Fibroblast of skin of right quadriceps (primary cell): Measurements from ENCODE around the gene PLEKHG4B.
"Not testable (repeated sequence)": the region's sequence is repeated elsewhere in the genome, so short reads cannot be mapped to it uniquely, and the experiment has no call there.

Source experiments
- DNase-seq: peaks from one replicate; pipeline ENCODE4 v3.0.0-alpha.2; 2013

PLEKHG4B gene

DNA sequence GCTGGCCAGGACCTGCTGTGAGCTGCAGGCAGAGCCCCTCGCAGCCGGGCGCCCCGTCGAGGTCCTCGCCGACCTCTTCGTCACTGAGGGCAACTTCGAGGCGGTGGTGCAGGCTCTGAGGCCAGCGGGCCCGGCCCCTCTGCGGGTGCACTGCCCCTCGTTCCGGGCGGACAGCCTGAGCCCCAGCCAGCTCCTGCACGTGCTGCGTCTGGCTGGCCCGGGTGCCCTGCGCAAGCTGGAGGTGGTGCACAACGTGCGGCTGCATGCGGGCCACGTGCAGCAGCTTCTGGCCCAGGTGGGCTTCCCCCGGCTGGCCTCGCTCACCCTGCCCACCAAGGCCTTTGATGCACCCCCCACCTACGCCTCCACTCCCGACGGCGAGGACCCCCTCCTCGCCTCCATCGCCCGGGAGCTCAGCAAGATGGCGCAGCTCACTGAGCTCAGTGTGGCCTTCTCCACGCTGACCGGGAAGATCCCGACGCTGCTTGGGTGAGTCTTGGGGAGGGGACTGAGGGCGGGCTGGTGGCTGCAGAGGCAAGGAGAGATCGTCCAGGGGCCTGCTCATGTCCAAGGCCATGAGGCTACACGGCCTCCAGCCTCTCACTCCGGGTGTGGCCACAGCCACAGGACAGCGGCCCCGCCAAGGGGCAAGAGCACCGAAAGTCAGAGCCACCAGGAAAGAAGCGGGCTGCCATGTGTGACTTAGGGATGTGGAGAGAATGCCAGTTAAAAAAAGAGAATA, 100.2 kb downstream of the PLEKHG4B start:
- no peak for DNase-seq

DNA sequence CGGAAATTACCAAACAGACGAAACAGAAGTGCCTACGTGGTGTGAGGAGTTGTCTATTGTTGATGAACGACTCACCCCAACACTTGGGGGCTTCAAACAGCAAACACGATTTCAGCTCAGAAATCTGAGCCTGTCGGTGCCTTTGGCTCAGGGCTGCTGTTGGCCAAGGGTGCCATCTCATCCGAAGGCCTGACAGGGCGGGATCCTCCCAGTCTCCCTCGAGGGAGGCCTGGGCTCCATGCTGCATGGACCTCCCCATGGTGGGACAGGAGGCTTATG, 100.7 kb downstream of the PLEKHG4B start:
- no peak for DNase-seq

DNA sequence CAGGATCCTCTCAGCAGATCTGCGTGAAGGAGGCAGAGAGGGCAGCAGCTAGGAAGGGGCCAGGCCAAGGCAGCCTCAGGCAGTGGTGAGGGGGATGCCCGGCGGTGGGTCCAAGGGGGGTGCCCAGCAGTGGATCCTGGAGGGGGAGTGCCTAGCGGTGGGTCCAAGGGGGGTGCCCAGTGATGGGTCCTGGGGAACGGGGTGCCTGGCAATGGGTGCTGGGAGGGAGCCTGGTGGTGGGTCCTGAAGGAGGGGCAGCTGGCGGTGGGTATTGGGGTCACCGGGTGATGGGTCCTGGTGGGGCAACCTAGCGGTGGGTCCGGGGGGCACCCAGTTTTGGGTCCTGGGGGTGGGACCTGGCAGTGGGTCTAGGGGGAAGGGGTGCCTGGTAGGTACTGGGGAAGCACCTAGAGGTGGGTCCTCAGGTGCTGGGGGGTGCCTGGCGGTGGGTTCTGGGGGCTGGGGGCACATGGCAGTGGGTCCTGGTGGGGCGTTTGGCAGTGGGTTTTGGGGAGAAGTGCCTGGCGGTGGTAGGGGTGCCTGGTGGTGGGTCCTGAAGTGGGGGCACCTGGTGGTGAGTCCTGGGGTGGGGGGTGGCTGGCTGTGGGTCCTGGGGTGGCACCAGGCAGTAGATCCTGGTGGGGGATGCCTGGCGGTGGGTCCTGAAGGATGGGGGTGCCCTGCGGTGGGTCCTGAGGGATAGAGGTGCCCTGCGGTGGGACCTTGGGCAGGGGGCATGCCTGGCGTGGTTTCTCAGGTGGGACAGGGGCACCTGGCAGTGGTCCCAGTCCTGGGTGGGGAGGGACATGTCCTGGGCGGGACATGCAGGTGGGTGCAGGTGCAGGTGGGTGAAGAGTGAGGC, 101.2 kb downstream of the PLEKHG4B start:
- DNase-seq: no peak

DNA sequence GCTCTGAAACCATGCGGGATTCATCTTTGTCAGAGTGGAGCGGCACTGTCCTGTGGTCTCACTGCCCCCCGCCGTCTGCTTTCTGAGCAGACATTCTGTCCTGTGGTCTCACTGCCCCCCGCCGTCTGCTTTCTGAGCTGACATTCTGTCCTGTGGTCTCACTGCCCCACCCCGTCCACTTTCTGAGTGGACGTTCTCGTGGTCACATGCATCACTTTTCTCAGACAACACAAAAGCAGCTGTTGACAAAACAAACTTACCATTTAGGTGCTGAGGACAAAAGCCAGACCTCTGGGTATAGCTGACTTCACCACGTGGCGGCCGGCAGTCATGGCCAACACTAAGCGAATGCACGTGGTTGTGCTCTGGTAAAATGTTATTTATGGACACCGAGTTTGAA, 102.1 kb downstream of the PLEKHG4B start:
- no peak for DNase-seq

DNA sequence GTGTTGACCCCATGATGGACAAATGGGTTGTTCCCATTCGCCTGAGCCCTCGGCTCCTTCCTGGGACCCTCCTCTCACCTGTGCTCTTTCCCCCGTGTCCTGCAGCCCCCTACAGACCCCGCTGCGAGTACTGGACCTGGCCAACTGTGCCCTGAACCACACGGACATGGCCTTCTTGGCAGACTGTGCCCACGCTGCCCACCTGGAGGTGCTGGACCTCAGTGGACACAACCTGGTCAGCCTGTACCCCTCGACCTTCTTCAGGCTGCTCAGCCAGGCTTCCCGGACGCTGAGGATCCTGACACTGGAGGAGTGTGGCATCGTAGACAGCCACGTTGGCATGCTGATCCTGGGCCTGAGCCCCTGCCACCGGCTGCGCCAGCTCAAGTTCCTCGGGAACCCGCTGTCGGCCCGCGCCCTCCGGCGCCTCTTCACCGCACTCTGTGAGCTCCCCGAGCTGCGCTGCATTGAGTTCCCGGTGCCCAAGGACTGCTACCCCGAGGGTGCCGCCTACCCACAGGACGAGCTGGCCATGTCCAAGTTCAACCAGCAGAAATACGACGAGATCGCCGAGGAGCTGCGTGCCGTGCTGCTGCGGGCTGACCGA, 102.7 kb downstream of the PLEKHG4B start:
- DNase-seq: no peak

DNA sequence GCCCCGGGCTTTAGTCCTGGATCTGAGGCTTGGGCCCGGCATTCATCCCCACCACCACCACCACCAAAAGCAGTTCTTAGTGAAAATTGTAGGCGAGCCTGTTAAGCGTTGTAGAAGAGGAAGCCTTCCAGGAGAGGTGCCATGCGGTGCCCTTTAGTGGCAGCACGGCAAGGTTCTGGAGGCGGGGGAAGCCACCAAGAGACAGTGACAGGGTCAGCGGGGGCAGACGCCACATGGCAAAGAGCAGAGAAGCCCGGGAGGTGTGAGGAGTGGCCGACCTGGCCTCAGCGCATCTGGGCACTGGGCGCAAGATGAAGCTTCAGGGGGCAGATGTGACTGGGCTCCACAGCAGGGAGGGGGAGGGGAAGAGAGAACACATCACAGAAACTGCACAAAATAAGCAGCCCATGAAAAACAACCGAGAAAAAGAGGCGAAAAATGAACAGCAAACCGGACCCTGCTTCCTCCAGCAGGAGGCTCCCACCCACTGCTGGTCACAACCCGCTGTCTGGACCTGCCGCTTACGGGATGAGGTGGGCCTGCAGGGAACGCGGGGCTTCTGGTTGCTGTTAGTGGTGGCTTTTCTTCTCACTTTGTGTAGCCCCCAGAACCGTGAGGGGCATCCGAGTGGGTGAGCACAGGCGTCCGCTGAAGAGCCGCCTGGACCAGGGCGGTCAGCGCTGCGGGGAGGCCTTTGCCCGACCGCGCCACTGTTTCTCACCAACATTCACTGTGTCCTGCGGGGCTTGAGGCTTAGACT, 103.6 kb downstream of the PLEKHG4B start:
- DNase-seq: no peak

DNA sequence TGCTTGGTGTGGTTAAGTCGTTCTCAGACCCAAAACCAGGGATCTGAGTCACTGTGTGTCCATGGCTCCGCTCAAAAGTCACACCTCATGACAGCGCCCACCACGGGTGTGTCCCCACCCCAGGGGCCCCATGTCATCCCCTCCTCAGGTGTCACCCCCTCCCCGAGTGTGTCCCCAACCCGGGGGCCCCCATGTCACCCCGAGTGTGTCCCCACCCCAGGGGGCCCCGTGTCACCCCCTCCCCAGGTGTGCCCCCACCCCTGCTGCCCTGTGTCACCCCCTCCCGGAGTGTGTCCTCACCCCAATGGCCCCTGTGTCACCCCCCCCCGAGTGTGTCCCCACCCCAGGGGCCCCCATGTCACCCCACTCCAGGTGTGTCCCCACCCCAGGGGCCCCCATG, 104.4 kb downstream of the PLEKHG4B start:
- no peak for DNase-seq

DNA sequence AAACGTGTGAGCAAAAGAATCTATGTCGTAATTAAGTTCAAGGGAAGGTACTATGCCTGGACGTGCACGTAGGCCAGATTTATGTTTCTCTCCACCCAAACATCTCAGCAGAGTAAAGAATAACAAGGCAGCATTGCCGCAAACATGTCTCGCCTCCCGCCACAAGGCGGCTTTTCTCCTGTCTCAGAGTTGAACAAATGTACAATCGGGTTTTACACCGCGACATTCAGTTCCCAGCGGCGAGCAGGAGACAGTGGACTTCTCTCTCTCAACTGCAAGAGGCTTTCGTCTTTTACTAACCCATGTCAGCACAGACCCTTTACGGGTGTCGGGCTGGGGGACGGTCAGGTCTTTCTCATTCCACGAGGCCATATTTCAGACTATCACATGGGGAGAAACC, 105.1 kb downstream of the PLEKHG4B start:
- DNase-seq: not testable (repeated sequence)

DNA sequence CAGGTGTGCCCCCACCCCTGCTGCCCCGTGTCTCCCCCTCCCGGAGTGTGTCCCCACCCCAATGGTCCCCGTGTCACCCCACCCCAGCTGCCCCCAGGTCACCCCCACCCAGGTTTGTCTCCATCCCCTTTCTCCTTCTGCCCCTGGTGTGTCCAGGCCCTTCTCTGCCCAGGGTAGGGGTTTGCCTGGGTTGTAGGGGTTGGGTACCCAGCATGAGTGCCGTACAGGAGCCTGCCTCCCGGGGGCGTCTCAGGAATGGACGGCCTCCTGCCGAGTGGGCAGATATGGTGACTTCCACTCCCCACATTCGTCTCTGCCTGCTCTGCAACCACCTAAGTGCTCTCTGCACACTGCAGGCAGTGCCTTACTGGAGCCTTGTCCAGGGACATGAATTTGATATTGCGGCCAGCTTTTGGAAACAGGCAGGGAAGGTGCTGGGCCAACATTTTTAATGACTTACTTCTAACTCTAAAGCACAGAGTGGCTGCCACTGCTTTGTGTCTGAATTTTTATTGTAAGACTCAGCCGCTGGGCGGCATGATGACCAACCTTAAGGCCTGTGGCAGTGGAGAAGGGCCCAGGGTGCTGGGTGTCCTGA, 106.0 kb downstream of the PLEKHG4B start:
- no peak for DNase-seq

DNA sequence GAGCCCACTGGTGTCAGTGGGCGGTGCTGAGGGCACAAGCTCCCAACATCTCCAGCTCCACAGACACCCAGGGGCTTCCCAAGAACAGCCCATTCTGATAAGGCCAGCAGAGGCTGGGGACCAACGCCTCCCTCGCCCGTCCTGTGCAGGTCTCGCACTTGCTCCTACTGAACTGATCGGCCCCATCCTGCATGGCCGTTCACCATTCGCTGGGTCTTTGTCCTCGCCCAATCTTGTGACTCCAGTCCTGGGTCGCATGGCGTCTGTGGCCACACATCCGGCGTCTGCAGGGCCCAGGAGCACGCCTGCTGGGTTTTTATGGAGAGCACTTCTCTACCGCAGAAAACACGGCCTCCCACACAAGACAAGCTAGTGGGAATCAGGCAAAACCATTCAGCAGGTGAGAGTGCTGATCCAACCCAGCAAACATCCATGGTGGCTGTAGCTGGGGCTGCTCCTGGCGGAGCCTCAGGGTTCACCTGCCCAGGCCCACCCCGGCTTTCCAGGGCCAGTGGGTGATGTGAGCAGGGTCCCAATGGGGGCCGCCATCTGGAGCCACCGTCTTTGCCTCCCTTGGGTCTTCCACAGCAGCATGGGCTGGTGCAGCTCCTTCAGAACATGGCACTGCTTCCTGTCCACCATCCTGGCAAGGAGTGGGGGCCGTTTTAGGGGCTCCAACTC, 106.7 kb downstream of the PLEKHG4B start:
- DNase-seq: no peak

DNA sequence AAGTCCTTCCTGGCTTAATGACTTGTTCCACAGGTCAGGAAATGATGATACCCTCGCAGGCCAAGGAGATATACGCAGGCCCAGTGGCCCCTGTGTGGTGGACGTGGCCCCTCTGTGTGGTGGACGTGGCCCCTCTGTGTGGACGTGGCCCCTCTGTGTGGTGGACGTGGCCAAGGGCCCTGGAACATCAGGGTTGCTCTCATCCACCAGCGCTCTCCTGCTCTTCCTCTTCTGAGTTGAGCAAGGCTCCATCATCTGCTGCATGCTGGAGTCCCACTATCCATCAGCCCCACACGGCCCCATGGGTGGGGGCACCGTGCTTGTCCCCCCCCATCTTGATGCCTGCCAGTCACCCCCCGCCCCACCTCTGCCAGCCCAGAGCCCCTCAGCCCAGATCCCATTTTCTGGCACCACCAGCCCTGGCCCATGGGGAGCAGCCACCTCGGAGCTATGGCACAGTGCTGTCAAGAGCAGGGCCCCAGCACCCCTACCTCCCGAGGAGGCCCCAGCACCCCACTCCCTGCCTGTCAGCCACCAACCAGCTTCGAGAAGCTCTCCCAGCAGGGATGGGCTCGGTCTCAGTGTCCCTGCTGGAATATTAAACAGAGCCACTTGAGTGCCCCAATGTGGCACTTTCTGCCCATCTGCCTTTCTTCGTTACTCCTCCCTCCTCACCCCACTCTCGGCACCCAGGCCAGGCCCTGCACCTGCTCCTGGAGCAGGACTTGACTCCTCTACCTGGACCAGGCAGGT, 107.4 kb downstream of the PLEKHG4B start:
- no peak for DNase-seq

DNA sequence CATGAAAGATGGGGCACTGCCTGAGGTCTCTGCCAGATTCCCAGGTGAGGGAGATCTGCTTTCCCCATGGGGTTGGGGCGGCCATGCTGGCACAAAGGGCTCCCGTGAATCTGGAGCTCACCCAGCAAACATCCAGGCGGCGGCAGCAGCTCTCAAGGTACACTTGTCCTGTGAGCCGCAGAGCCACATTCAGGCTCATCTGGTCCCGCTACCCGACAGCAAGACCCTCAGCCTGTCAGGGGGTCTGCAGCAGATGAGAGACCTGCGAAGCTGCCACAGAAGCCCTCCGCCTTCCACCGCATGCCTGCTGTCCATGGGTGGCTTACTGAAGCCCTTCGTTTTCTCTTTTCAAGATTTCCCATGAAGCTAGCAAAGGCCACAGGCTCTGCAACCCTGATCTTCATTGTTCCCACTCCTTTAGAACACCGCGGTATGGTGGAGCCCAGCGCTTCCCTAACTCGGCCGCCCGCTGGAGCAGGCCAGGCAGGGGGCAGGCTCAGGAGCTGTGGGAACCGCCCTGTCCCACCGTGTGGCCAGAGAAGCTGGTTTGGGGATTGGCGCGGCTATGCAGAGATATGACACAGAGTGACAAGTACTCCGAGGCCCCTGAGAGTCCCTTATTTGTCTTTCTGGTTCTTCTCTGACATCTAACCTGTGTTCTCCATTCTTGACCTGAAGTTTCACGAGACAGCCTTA, 108.1 kb downstream of the PLEKHG4B start:
- no peak for DNase-seq

DNA sequence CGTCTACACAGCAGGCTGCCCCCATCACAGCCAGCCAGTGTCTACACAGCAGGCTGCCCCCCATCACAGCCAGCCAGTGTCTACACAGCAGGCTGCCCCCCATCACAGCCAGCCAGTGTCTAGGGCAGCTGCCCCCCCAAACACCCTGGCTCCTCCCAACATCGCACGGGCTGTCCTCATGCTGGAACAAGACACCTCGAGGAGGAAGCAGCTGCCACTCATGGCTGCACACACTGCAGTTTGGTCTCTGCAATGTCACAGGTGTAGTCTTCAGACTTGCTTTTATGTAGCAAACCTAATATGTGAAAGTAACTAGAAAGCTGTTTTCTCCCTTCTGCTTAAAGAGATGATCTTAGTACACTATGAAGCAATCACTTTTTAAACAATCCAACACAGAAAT, 109.0 kb downstream of the PLEKHG4B start:
- DNase-seq: no peak

DNA sequence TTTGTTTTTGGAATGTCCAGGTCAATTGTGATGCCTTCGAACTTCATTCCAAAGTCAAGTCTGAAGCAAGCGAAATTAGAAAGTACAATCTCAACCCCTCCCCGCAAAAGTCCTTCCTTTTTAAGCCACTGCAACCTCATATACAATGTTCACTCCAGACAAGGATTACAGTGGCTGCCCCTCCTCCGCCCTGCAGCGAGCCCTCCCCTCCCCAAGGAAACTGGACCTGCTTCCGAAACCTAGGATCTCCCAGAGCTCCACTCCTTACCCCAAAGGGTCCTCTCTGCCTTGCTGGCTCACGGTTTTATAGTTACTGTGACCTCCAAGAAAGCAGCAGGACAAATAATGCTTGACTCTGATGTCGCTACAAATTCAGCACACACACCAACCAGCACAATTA, 109.7 kb downstream of the PLEKHG4B start:
- DNase-seq: no peak

DNA sequence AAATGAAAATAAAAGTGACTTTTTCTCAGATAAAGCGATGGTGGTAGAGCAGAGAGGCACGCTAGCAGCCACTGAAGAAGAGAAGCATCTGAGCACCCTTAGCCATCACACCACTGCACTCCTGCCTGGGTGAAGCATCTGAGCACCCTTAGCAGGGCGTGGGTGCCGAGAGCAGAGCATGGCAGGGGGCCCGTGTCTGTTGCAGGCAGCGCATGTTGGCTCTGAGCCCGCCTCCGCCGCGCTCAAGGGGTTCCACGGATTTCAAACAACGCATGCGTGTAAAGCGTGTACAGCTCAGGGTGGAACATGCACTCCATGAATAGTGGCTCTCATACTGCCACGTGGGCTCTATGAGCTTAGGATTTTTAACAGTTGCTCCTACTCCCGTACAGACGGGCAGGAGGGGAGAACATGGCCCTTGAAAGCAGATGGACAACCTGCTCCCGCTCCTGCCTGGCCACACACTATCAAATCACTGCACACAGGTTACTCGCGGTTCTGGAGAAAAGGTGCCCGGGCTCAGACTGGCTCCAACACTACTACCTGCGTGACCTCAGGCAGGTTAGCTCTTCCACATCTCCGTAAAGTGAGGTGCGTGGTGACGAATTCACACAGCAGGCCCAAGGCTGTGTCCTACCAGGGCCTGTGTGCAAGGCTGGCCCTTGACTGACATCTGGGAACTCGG, 111.4 kb downstream of the PLEKHG4B start:
- no peak for DNase-seq

DNA sequence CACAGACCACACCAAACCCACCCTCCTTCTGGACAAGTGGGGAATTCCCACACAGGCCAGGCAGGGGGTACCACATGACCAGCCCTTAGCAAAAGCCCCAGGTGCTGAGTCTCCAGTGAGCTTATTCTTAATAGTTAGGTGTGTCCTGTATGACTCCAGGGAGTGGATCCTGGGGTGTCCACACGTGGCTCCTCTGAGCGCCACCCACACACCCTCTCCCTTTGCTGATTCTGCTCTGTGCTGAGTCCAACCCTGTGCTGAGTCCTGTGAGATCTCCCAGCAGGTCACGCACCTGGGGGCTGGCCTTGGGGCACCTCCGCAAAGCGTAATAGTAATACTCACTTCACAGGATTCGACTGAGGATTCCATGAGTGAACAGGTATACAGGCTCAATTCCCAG, 112.0 kb downstream of the PLEKHG4B start:
- no peak for DNase-seq

DNA sequence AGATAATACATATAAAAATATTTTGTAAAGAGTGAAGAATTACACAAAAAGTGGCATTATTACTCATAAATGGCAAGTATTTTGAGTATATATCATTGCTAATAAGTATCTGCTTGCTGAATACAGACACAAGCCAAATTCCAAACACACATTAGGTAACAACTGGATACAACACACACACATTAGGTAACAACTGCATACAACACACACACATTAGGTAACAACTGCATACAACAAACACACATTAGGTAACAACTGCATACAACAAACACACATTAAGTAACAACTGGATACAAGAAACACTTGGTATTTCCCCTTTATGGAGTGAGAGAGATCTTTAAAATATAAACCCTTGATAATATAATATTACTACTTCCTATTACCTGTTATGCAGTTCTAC, 112.5 kb downstream of the PLEKHG4B start:
- DNase-seq: no peak

DNA sequence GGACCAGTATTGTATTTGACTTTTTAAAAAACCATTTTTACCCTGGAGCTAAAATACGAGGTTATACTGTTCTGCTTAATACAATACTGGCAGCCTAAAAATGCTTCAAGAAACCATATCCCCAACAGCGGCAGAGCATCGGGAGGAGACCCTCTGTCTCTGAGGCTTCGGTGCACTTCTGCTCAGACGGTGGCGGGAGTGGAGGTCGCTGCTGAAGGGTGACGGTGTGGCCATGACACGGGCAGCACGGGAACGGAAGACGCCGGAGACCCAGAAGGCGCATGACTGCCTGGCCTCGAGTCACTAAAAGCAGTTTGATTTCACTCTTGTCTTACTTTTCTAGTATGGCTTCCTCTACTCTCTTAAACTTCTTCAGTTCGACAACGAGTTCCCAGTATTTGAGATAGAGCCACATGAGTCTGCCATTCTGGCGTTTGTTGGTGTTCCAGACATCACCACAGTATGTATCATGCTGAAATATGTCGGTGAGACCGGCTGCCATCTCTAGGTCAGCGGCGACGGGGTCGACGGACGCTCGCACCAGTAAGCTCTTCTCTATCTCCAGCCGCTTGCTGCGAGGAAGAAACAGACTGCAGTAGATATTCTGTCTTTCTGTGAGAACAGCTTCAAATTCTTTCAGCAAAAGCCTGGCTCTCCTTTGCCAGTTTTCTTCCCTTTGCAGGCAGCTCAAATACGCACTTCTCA, 113.2 kb downstream of the PLEKHG4B start:
- no peak for DNase-seq

DNA sequence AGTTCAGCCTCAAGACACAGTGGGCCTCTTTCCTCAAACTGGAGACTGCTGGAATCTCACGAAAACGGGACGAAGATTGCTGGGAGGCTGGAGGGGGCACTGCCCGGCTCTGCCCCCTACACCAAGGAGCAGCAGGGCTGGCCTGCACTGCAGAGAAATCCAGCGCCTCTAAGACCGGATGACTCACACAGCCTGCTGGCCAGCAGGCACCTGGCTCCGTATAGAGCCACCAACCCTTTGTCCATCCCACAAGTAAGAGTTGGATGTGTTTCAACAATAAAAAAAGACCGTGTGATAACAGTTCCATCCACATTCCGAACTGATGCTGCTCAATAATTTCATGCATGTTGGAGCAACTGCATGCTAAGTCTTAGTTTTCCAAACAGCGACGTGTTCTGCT, 114.4 kb downstream of the PLEKHG4B start:
- DNase-seq: no peak
